K562 (cell line): ENCODE results near the gene KRT34. TPM values are rescaled to one million over a fixed set of nuclear protein-coding genes. Genes with fewer than 3 reads are reported as not detected.

ENCODE experiments used
- ARHGAP35 ChIP-seq: fragments of 450-650 bp; IDR thresholded peaks from 2 replicates; pipeline ENCODE4 v1.6.1; 2018; ENCODE audit not compliant: partially characterized antibody
- CTCFL ChIP-seq: IDR thresholded peaks from 2 replicates; pipeline ENCODE4 v1.6.1; 2011; ENCODE audit warnings: borderline replicate concordance, low read depth, mild to moderate bottlenecking, moderate library complexity, low read length; ENCODE audit not compliant: insufficient read depth, poor library complexity, severe bottlenecking
- DACH1 ChIP-seq: fragments of 450-650 bp; IDR thresholded peaks from 2 replicates; pipeline ENCODE4 v1.6.1; 2018; ENCODE audit not compliant: partially characterized antibody
- NFXL1 ChIP-seq: fragments of 450-650 bp; formaldehyde crosslinking; IDR thresholded peaks from 2 replicates; pipeline ENCODE4 v1.4.0; 2021; ENCODE audit warnings: mild to moderate bottlenecking
- POLR2AphosphoS5 ChIP-seq: IDR thresholded peaks from 2 replicates; pipeline ENCODE4 v1.6.1; 2011; ENCODE audit warnings: mild to moderate bottlenecking, low read depth, low read length, moderate library complexity; ENCODE audit not compliant: control insufficient read depth, insufficient read depth
- PURB ChIP-seq: sonication (generic); formaldehyde crosslinking; IDR thresholded peaks from 2 replicates; pipeline ENCODE4 v1.9.0; 2021; ENCODE audit warnings: low read depth, mild to moderate bottlenecking, missing genetic modification reagents
- SIX5 ChIP-seq, 2 experiments: IDR thresholded peaks; 2 replicates each; pipeline ENCODE4 v1.6.1; 2011; ENCODE audit warnings: low read length in 2 of 2, borderline replicate concordance in 1 of 2, low read depth in 1 of 2, mild to moderate bottlenecking in 1 of 2, moderate library complexity in 1 of 2; ENCODE audit not compliant: insufficient read depth in 1 of 2
- ZNF551 ChIP-seq: fragments of 250-450 bp; sonication (Bioruptor Pico); IDR thresholded peaks from 2 replicates; pipeline ENCODE4 v1.5.0; 2021; ENCODE audit warnings: mild to moderate bottlenecking, moderate library complexity
- ZNF830 ChIP-seq: fragments of 250-450 bp; sonication (Bioruptor Pico); IDR thresholded peaks from 2 replicates; pipeline ENCODE4 v1.5.0; 2021; ENCODE audit warnings: mild to moderate bottlenecking
- polyA plus RNA-seq, 8 experiments: library from polyadenylated mRNA; depleted of rRNA in 4 of 8; stranded (reverse) in 5 of 8; unstranded in 3 of 8; fragments of >200 nt; fragmentation: Nextera tagmentation in 2 of 8; fragmentation: Illumina TruSeq in 1 of 8; extraction: Ambion mirVana in 2 of 8; extraction: Trizol in 1 of 8; gene quantifications; 2 replicates each; pipeline versions ENCODE4 v1.2.1 to v1.2.3, GENCODE V29; 2011 to 2014; ENCODE audit warnings: inconsistent platforms in 1 of 8, missing spikeins in 1 of 8
- total RNA-seq, 7 experiments: library from RNA; depleted of rRNA in 6 of 7; stranded (reverse); fragments of >200 nt in 6 of 7; fragmentation: Illumina TruSeq in 2 of 7; extraction: Trizol in 2 of 7; gene quantifications; 2 replicates each; pipeline versions ENCODE4 v1.2.1 to v1.2.3, GENCODE V29; 2011 to 2021; ENCODE audit warnings: low replicate concordance in 1 of 7
- TF ChIP-seq, protein P1 (sequence below): sonication (generic); formaldehyde crosslinking; IDR thresholded peaks from 2 replicates; pipeline ENCODE4 v1.4.0; 2020; ENCODE audit warnings: mild to moderate bottlenecking, missing genetic modification reagents
- TF ChIP-seq, protein P2 (sequence below): fragments of 450-650 bp; IDR thresholded peaks from 2 replicates; pipeline ENCODE4 v1.6.1; 2018; ENCODE audit not compliant: partially characterized antibody

KRT34 gene
- total and polyA plus RNA-seq, 9 of the 15 experiments (the other 6 are each of a cell fraction or from before 2014, with no cell fraction given): not detected

DNA sequence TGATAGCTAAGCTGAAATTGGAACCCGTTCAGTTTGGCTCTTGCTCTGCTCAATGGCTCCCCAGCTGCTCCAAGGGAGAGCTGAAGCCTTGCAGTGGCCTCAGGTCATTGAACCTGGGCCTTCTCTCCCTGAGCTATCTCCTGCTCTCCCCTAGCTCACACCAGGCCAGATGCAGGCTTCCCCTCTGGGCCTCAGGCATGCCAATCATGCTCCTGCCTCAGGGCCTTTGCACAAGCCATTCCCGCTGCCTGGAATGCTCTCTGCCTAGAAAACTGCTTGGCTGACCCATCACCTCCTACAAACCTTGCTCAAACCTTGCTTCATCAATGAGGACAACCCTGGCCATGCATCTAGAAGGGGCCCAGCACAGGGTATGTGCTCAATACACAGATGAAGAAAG lies 49.9 kb downstream of the KRT34 start (continued):
- TF ChIP-seq, protein P1, sequence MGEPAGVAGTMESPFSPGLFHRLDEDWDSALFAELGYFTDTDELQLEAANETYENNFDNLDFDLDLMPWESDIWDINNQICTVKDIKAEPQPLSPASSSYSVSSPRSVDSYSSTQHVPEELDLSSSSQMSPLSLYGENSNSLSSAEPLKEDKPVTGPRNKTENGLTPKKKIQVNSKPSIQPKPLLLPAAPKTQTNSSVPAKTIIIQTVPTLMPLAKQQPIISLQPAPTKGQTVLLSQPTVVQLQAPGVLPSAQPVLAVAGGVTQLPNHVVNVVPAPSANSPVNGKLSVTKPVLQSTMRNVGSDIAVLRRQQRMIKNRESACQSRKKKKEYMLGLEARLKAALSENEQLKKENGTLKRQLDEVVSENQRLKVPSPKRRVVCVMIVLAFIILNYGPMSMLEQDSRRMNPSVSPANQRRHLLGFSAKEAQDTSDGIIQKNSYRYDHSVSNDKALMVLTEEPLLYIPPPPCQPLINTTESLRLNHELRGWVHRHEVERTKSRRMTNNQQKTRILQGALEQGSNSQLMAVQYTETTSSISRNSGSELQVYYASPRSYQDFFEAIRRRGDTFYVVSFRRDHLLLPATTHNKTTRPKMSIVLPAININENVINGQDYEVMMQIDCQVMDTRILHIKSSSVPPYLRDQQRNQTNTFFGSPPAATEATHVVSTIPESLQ: no peak
- TF ChIP-seq SIX5 (IDR thresholded peaks at IDR 0.05; ENCODE audit: borderline replicate concordance in 1 of 2, insufficient read depth in 1 of 2, low read depth in 1 of 2, low read length in 2 of 2): no peak
- no peak for TF ChIP-seq POLR2AphosphoS5
- TF ChIP-seq ZNF830 (CRISPR knock-in tag): no peak
- no peak for TF ChIP-seq CTCFL
- TF ChIP-seq PURB (CRISPR knock-in tag): no peak
- TF ChIP-seq NFXL1 (CRISPR knock-in tag): no peak
- no peak for TF ChIP-seq DACH1
- no peak for TF ChIP-seq ARHGAP35
- TF ChIP-seq, protein P2, sequence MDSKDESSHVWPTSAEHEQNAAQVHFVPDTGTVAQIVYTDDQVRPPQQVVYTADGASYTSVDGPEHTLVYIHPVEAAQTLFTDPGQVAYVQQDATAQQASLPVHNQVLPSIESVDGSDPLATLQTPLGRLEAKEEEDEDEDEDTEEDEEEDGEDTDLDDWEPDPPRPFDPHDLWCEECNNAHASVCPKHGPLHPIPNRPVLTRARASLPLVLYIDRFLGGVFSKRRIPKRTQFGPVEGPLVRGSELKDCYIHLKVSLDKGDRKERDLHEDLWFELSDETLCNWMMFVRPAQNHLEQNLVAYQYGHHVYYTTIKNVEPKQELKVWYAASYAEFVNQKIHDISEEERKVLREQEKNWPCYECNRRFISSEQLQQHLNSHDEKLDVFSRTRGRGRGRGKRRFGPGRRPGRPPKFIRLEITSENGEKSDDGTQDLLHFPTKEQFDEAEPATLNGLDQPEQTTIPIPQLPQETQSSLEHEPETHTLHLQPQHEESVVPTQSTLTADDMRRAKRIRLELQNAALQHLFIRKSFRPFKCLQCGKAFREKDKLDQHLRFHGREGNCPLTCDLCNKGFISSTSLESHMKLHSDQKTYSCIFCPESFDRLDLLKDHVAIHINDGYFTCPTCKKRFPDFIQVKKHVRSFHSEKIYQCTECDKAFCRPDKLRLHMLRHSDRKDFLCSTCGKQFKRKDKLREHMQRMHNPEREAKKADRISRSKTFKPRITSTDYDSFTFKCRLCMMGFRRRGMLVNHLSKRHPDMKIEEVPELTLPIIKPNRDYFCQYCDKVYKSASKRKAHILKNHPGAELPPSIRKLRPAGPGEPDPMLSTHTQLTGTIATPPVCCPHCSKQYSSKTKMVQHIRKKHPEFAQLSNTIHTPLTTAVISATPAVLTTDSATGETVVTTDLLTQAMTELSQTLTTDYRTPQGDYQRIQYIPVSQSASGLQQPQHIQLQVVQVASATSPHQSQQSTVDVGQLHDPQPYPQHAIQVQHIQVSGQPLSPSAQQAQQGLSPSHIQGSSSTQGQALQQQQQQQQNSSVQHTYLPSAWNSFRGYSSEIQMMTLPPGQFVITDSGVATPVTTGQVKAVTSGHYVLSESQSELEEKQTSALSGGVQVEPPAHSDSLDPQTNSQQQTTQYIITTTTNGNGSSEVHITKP: no peak
- TF ChIP-seq ZNF551 (CRISPR knock-in tag): no peak
